Neural crest cell (in vitro differentiated cells): Measurements from ENCODE around the gene KHNYN. TPM values are rescaled to one million over a fixed set of nuclear protein-coding genes. Genes with fewer than 3 reads are reported as not detected.
A peak's percentile ranks its signal among the peaks of the same experiment; 100 is the strongest.

Source experiments
- DNase-seq: peaks from one replicate; pipeline ENCODE4 v3.0.0; 2021; ENCODE audit warnings: low read depth, mixed read lengths, low spot score
- H3K27ac Mint-ChIP-seq: one replicate; pipeline ENCODE4 v1.8.0; 2021; ENCODE audit warnings: mild to moderate bottlenecking, mixed read lengths; ENCODE audit not compliant: unreplicated experiment
- H3K27me3 Mint-ChIP-seq: 2 replicates; pipeline ENCODE4 v1.8.0; 2021; ENCODE audit warnings: low read depth, mild to moderate bottlenecking, mixed read lengths
- H3K36me3 Mint-ChIP-seq: 2 replicates; pipeline ENCODE4 v1.8.0; 2021; ENCODE audit warnings: low read depth, mild to moderate bottlenecking, mixed read lengths
- H3K4me1 Mint-ChIP-seq: 2 replicates; pipeline ENCODE4 v1.8.0; 2021; ENCODE audit warnings: mixed read lengths
- H3K4me3 Mint-ChIP-seq: one replicate; pipeline ENCODE4 v1.8.0; 2021; ENCODE audit warnings: mild to moderate bottlenecking, mixed read lengths
- H3K9me3 Mint-ChIP-seq: 2 replicates; pipeline ENCODE4 v1.8.0; 2021; ENCODE audit warnings: mixed read lengths
- total RNA-seq: library from RNA; stranded (reverse); gene quantifications from 2 replicates; pipeline ENCODE4 v1.2.1, GENCODE V29; 2021
- TF ChIP-seq, protein P1 (sequence below): fragments of 200-600 bp; sonication (generic); conservative IDR thresholded peaks from 2 replicates; pipeline ENCODE4 v1.5.0; 2021; ENCODE audit warnings: antibody characterized with exemption, mild to moderate bottlenecking

Gene KHNYN
- total RNA-seq, 1 donor from 2014 or later = 49.3 TPM

DNA sequence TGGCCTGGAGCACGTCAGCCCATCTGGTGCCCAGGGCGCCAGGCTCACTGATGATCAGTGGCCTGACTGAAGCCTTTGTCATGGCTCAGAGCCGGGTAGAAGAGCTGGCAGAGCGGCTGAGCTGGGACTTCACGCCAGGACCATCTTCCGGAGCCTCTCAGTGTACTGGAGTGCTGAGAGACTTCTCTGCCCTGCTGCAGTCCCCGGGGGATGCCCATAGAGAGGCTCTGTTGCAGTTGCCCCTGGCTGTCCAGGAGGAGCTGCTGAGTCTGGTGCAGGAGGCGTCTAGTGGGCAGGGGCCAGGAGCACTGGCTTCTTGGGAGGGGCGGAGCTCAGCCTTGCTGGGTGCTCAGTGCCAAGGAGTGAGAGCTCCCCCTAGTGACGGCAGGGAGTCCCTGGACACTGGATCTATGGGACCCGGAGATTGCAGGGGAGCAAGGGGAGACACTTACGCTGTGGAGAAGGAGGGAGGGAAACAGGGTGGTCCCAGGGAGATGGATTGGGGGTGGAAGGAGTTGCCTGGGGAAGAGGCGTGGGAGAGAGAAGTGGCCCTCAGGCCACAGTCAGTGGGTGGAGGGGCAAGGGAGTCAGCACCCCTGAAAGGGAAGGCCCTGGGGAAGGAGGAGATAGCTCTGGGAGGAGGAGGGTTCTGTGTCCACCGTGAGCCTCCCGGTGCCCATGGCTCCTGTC is 2.0 kb downstream of the KHNYN start:
- peaks cover 3% of the 10 kb centered on the region for H3K36me3 Mint-ChIP-seq
- DNase-seq = peak; percentile 93
- peaks cover 1% of the 10 kb centered on the region for H3K27me3 Mint-ChIP-seq
- TF ChIP-seq, protein P1, sequence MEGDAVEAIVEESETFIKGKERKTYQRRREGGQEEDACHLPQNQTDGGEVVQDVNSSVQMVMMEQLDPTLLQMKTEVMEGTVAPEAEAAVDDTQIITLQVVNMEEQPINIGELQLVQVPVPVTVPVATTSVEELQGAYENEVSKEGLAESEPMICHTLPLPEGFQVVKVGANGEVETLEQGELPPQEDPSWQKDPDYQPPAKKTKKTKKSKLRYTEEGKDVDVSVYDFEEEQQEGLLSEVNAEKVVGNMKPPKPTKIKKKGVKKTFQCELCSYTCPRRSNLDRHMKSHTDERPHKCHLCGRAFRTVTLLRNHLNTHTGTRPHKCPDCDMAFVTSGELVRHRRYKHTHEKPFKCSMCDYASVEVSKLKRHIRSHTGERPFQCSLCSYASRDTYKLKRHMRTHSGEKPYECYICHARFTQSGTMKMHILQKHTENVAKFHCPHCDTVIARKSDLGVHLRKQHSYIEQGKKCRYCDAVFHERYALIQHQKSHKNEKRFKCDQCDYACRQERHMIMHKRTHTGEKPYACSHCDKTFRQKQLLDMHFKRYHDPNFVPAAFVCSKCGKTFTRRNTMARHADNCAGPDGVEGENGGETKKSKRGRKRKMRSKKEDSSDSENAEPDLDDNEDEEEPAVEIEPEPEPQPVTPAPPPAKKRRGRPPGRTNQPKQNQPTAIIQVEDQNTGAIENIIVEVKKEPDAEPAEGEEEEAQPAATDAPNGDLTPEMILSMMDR = peak; percentile 92
- no peak overlapping the region for H3K27ac Mint-ChIP-seq
- H3K4me1 Mint-ChIP-seq = peaks cover 26% of the 10 kb centered on the region
- no peaks in the 10 kb centered on the region for H3K9me3 Mint-ChIP-seq
- peak overlapping the region; percentile 85 for H3K4me3 Mint-ChIP-seq

DNA sequence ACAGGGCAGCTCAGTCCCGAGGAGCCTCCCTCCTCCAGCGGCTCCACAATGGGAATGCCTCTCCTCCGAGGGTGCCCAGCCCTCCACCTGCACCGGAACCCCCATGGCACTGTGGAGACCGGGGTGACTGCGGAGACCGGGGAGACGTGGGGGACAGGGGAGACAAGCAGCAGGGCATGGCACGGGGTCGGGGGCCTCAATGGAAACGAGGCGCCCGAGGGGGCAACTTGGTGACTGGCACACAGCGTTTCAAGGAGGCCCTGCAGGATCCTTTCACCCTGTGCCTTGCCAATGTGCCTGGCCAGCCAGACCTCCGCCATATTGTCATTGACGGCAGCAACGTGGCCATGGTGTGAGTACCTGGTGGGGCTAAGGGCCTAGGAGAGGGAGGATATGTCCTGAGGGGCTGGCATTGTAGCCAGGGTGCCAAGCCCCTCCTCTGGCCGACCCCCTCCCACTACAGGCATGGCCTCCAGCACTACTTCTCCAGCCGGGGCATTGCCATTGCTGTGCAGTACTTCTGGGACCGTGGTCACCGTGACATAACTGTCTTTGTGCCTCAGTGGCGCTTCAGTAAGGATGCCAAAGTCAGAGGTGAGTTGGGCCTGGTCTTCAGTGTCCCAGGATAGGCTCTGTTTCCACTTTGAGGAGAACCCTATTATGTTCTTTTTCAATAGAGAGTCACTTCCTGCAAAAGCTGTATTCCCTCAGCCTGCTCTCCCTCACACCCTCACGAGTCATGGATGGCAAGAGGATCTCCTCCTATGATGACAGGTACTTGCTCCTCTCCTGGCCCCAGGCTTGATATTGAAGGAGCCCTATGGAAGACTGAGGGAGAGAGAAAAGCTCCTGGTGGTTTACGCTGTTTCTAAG is 2.7 kb downstream of the KHNYN start:
- no peak for DNase-seq
- TF ChIP-seq, protein P1 = no peak
- Mint-ChIP-seq H3K36me3 (peaks cover 5% of the 10 kb centered on the region), H3K27me3 (no peaks in the 10 kb centered on the region), H3K4me3 (peak overlapping the region; percentile 58), H3K27ac (no peak overlapping the region), H3K4me1 (peaks cover 29% of the 10 kb centered on the region), H3K9me3 (no peaks in the 10 kb centered on the region)

DNA sequence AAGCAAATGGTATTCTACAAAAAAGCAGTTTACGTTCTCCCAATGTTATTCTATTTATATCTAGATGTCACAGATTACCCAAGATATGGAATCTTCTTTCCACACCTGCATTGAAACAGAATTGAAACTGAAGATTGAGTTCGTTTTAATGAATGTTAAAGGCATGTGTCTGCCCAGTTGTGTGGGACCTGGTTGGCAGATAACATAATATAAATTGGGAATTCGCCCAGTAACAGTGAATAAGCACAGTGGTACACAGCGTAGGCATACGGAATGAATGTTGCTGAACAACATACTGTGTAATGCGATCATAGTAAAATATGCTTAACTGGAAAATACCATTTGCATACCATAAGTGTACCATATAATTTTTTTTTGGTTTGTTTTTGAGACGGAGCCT is 4.3 kb downstream of the KHNYN start:
- Mint-ChIP-seq H3K27me3 (no peaks in the 10 kb centered on the region), H3K36me3 (peaks cover 5% of the 10 kb centered on the region), H3K9me3 (no peaks in the 10 kb centered on the region), H3K27ac (no peak overlapping the region), H3K4me3 (no peak overlapping the region), H3K4me1 (peaks cover 28% of the 10 kb centered on the region)
- no peak for DNase-seq
- TF ChIP-seq, protein P1 = no peak

DNA sequence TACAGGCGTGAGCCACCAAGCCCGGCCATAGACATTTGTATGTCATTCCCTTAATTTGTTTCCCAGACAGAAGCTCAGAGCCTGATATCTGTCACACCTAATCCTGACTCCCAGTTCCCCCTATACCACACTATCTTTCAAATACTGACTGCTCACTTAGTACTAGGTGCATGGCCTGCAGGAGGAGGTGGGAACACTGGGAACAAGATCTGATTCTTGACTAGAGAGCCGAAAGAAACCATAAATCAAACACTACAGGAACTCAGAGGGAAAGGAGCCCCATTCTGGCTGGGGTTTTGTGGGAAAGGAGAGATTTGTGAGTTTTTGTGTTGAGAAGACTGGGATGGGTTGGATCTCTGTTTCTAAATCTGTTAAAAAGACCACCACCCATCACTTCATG is 4.9 kb downstream of the KHNYN start:
- Mint-ChIP-seq H3K36me3 (peaks cover 5% of the 10 kb centered on the region), H3K27me3 (no peaks in the 10 kb centered on the region), H3K9me3 (no peaks in the 10 kb centered on the region), H3K4me3 (peak overlapping the region; percentile 9), H3K27ac (no peak overlapping the region), H3K4me1 (peaks cover 24% of the 10 kb centered on the region)
- TF ChIP-seq, protein P1 = no peak
- no peak for DNase-seq

DNA sequence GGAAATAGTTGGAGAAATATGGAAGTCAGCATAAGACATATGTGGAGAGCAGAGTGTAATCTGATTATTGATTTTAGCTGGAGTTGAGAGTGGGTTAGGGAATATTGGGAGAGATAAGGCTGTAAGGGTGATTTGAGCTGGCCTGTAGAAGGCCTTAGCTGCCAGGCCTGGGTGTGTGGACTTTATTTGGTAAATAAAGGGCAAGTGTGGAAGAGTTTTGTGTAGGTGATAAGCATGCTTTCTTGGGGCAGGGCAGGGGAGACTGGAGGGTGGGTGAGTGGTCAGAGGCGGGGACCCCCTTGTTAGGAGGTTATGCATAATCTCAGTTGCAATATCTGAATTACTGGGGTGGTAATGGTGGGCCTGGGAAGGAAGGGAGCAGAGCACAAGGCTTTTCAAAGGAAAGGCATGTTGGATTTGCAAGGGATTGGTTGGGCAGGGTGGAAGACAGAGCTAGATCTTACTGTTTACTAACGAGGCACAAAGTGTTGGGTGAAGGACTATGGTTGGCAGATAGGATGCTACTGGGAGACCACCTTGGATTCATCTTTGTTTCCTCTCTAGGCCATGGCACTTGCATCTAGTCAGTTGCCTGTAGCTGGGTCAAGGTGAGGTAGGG is 5.5 kb downstream of the KHNYN start:
- Mint-ChIP-seq H3K4me3 (peak overlapping the region; percentile 2), H3K27me3 (no peaks in the 10 kb centered on the region), H3K9me3 (no peaks in the 10 kb centered on the region), H3K27ac (peak overlapping the region; percentile 59), H3K36me3 (peaks cover 5% of the 10 kb centered on the region), H3K4me1 (peaks cover 26% of the 10 kb centered on the region)
- no peak for DNase-seq
- TF ChIP-seq, protein P1 = no peak
